Small intestine (tissue), 7 donors: ENCODE measurements around the gene CMIP. TPM values are rescaled to one million over a fixed set of nuclear protein-coding genes. Genes with fewer than 3 reads are reported as not detected.

Source experiments
- DNase-seq, 2 donors: peaks; one replicate each; pipeline versions ENCODE4 v3.0.0 to v3.0.0-alpha.2; 2013
- FAIRE-seq: peaks from 2 replicates; lab custom pipeline; 2012; peaks lifted over from hg19 to GRCh38; lab: Jason Lieb, UNC
- H3K27ac ChIP-seq, 3 donors: one replicate each; pipeline ENCODE4 v1.5.1; 2013; ENCODE audit warnings: low read length in 2 of 3, mild to moderate bottlenecking in 2 of 3, control low read depth in 1 of 3, inconsistent platforms in 1 of 3, low read depth in 1 of 3, moderate library complexity in 1 of 3
- H3K27me3 ChIP-seq, 3 donors: one replicate each; pipeline ENCODE4 v1.6.1; 2013; ENCODE audit warnings: low read length in 3 of 3, inconsistent platforms in 1 of 3; ENCODE audit not compliant: control insufficient read depth in 3 of 3, insufficient read depth in 3 of 3
- H3K36me3 ChIP-seq, 3 donors: one replicate each; pipeline ENCODE4 v1.6.1; 2013; ENCODE audit warnings: low read length in 3 of 3, inconsistent platforms in 1 of 3, low read depth in 1 of 3, mild to moderate bottlenecking in 1 of 3, moderate library complexity in 1 of 3; ENCODE audit not compliant: control insufficient read depth in 3 of 3, insufficient read depth in 2 of 3
- H3K4me1 ChIP-seq, 3 donors: one replicate each; pipeline ENCODE4 v1.6.1; 2013; ENCODE audit warnings: low read length in 2 of 3, inconsistent platforms in 1 of 3, low read depth in 1 of 3, mild to moderate bottlenecking in 1 of 3, moderate library complexity in 1 of 3; ENCODE audit not compliant: control insufficient read depth in 3 of 3, insufficient read depth in 2 of 3
- H3K4me3 ChIP-seq, 3 donors: one replicate each; pipeline ENCODE4 v1.5.1; 2013; ENCODE audit warnings: low read length in 3 of 3, control low read depth in 1 of 3, inconsistent platforms in 1 of 3, low read depth in 1 of 3, mild to moderate bottlenecking in 1 of 3, moderate library complexity in 1 of 3
- H3K9me3 ChIP-seq, 2 donors: one replicate each; pipeline ENCODE4 v1.6.1; 2013; ENCODE audit warnings: low read depth in 1 of 2, low read length in 1 of 2; ENCODE audit not compliant: control insufficient read depth in 2 of 2, insufficient read depth in 1 of 2
- WGBS, 3 donors: extraction: QIAGEN DNeasy Blood & Tissue Kit; methylation state at CpG; one replicate each; pipeline ENCODE4 v1.1.7; 2013; 5-methylcytosine and 5-hydroxymethylcytosine counted together
- polyA plus RNA-seq, 4 donors: library from polyadenylated mRNA; stranded (reverse) in 3 of 4; unstranded in 1 of 4; fragments of 200-250 nt in 3 of 4; fragments of 120-200 nt in 1 of 4; gene quantifications; one replicate each; pipeline versions ENCODE4 v1.2.1 to v1.2.3, GENCODE V29; 2013
- donor health status: healthy with polysubstance abuse.
- donor health status: control.
- donor health status: control.
- donor health status: Bipolar disorder and iron deficiency.
- donor health status: healthy.

CMIP gene
- polyA plus RNA-seq, 4 donors = 43.8 to 74.7 (median 55.7) TPM

GRCh38 chr16:81701296-81701970, 256.8 kb downstream of the CMIP start:
- no peak for FAIRE-seq
- WGBS, 3 donors = 92 to 95% (median 94%) methylated on average over 20 of the region's 20 CpGs
- no peaks in the 10 kb centered on the region for H3K4me1 ChIP-seq
- H3K9me3 ChIP-seq = no peaks in the 10 kb centered on the region
- H3K27me3 ChIP-seq = no peaks in the 10 kb centered on the region
- no peak overlapping the region for H3K27ac ChIP-seq
- H3K4me3 ChIP-seq = no peak overlapping the region
- H3K36me3 ChIP-seq = peaks cover 24 to 92% (median 34%) of the 10 kb centered on the region in 3 donors
- no peak for DNase-seq

- DNase-seq (no peak), FAIRE-seq (no peak)
- Histone ChIP-seq H3K27ac (no peak overlapping the region), H3K4me3 (no peak overlapping the region), H3K27me3 (no peaks in the 10 kb centered on the region), H3K9me3 (no peaks in the 10 kb centered on the region), H3K36me3 (peaks cover 24 to 92% (median 31%) of the 10 kb centered on the region in 3 donors), H3K4me1 (peaks cover 0 to 6% (median 3%) of the 10 kb centered on the region in 3 donors)
- 92 to 96% (median 93%) methylated on average over 5 of the region's 5 CpGs for WGBS, 3 donors
Measured at GRCh38 chr16:81702506-81702905, 257.9 kb downstream of the CMIP start.

DNA sequence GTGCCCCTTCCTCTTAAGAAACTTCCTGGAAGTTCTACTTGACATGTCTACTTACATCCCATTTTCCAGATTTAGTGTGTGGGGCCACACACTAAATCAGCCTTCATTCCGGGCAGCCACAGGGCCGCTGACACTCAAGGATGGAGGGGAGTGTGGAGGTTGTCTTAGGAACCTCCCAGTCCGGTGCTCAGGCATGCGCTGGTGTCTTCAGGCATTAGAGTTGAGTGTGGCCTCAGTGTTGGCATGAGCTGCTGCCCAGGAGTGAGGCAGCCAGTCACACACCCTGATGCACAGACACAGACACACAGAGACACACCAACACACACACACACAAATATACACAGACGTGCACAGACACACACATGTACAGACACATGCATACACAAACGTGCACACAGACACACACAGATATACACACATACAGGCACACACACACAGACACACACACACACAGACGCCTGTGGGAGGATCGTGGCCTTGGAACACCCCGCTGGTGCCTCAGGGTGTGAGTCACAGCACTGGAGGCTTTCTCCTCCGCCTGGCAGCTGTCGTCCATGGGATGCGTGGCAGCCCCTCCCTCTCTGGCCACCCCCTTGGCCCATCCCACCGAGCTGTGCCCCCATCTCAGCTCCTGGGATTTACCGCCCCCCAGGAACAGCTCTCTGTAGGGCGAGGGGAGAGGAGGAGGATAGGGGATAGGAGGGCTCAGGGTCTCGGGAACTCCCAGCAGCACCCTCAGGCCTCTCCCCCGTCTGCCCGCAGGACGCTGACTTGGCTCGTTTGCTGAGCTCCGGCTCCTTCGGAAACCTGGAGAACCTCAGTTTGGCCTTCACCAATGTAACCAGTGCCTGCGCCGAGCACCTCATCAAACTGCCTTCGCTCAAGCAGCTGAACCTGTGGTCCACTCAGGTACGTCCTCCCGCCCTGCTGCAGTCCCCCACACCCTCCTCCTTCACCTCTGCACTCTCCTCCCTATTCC, 258.9 kb downstream of the CMIP start:
- Histone ChIP-seq H3K4me3 (no peak overlapping the region), H3K27ac (peak overlapping the region in 1 of 3 donors; percentile 62), H3K27me3 (no peaks in the 10 kb centered on the region), H3K4me1 (peaks cover 0 to 12% (median 10%) of the 10 kb centered on the region in 3 donors), H3K9me3 (no peaks in the 10 kb centered on the region), H3K36me3 (peaks cover 17 to 92% (median 31%) of the 10 kb centered on the region in 3 donors)
- 80 to 82% (median 81%) methylated on average over 25 to 27 of the region's 27 CpGs for WGBS, 3 donors
- FAIRE-seq (no peak), DNase-seq (peak in 1 of 2 donors; percentile 53)

DNA sequence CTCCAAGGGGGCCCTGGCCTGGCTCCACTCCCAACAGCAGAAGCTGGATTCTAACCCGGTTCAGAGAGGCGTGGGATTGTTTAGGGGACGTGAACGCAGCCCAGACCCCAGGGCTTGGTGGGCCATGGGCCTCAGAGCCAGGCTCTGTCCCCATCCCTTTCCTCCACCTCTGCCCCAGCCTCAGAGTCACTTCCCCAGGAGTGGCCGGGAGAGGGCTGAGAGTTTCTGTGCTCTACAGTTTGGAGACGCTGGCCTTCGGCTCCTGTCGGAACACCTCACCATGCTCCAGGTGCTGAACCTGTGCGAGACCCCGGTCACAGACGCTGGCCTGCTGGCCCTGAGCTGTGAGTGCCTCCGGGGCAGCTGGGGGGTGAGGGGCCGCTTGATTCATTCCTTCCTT, 260.7 kb downstream of the CMIP start:
- DNase-seq (no peak), FAIRE-seq (no peak)
- WGBS, 3 donors = 95 to 98% (median 98%) methylated on average over 13 of the region's 13 CpGs
- peaks cover 0 to 12% (median 11%) of the 10 kb centered on the region in 3 donors for H3K4me1 ChIP-seq
- H3K27me3 ChIP-seq = no peaks in the 10 kb centered on the region
- no peaks in the 10 kb centered on the region for H3K9me3 ChIP-seq
- no peak overlapping the region for H3K4me3 ChIP-seq
- peaks cover 21 to 91% (median 27%) of the 10 kb centered on the region in 3 donors for H3K36me3 ChIP-seq
- H3K27ac ChIP-seq = no peak overlapping the region

- peak overlapping the region in 2 of 3 donors; percentile 27 to 89 for H3K27ac ChIP-seq
- DNase-seq (no peak), FAIRE-seq (no peak)
- H3K4me1 ChIP-seq = peaks cover 0 to 12% (median 11%) of the 10 kb centered on the region in 3 donors
- 85 to 88% (median 87%) methylated on average over 26 of the region's 26 CpGs for WGBS, 3 donors
- peaks cover 21 to 83% (median 24%) of the 10 kb centered on the region in 3 donors for H3K36me3 ChIP-seq
- H3K9me3 ChIP-seq = no peaks in the 10 kb centered on the region
- H3K27me3 ChIP-seq = no peaks in the 10 kb centered on the region
- no peak overlapping the region for H3K4me3 ChIP-seq
Measured at GRCh38 chr16:81706327-81707295, 262.0 kb downstream of the CMIP start.

GRCh38 chr16:81707411-81708265, 263.0 kb downstream of the CMIP start:
- 17 to 58% (median 41%) methylated on average over 27 of the region's 27 CpGs for WGBS, 3 donors
- H3K9me3 ChIP-seq = no peaks in the 10 kb centered on the region
- peaks cover 14 to 78% (median 23%) of the 10 kb centered on the region in 3 donors for H3K36me3 ChIP-seq
- peaks cover 0 to 12% (median 11%) of the 10 kb centered on the region in 3 donors for H3K4me1 ChIP-seq
- H3K27me3 ChIP-seq = no peaks in the 10 kb centered on the region
- H3K4me3 ChIP-seq = no peak overlapping the region
- peak overlapping the region; percentile 6 to 89 (median 50) for H3K27ac ChIP-seq
- DNase-seq = peak; percentile 58 to 97
- no peak for FAIRE-seq

- FAIRE-seq = no peak
- H3K27me3 ChIP-seq = no peaks in the 10 kb centered on the region
- peak overlapping the region; percentile 6 to 89 (median 50) for H3K27ac ChIP-seq
- no peaks in the 10 kb centered on the region for H3K9me3 ChIP-seq
- DNase-seq = peak; percentile 45 to 61
- peaks cover 13 to 72% (median 23%) of the 10 kb centered on the region in 3 donors for H3K36me3 ChIP-seq
- peaks cover 0 to 12% (median 11%) of the 10 kb centered on the region in 3 donors for H3K4me1 ChIP-seq
- 31 to 61% (median 50%) methylated on average over 11 of the region's 11 CpGs for WGBS, 3 donors
- H3K4me3 ChIP-seq = no peak overlapping the region
Measured at GRCh38 chr16:81708266-81709015, 263.8 kb downstream of the CMIP start.
